SW480 (cell line): Measurements from ENCODE around the gene PAM.
"Not testable (repeated sequence)": the region's sequence is repeated elsewhere in the genome, so short reads cannot be mapped to it uniquely, and the experiment has no call there.

Experiments used
- DNase-seq: peaks from one replicate; pipeline ENCODE4 v3.0.0-alpha.2; 2016; ENCODE audit warnings: low spot score

PAM gene

GRCh38 chr5:103003872-103004271, 248.8 kb downstream of the PAM start:
- DNase-seq: no peak

GRCh38 chr5:103005276-103005675, 250.2 kb downstream of the PAM start:
- DNase-seq: no peak

- no peak for DNase-seq
Measured at GRCh38 chr5:103006921-103007320, 251.8 kb downstream of the PAM start.

GRCh38 chr5:103010168-103010567, 255.1 kb downstream of the PAM start:
- no peak for DNase-seq

GRCh38 chr5:103013933-103014552, 258.9 kb downstream of the PAM start:
- DNase-seq: no peak

- no peak for DNase-seq
Measured at GRCh38 chr5:103014983-103015382, 259.9 kb downstream of the PAM start.

- DNase-seq: no peak
Measured at GRCh38 chr5:103016167-103016566, 261.1 kb downstream of the PAM start.

GRCh38 chr5:103019804-103020203, 264.7 kb downstream of the PAM start:
- DNase-seq: no peak

- no peak for DNase-seq
Measured at GRCh38 chr5:103021314-103021713, 266.2 kb downstream of the PAM start.

- DNase-seq: no peak
Measured at GRCh38 chr5:103027267-103027666, 272.2 kb downstream of the PAM start.

GRCh38 chr5:103031607-103032006, 276.5 kb downstream of the PAM start:
- peak; percentile 11 for DNase-seq

- DNase-seq: no peak
Measured at GRCh38 chr5:103033696-103034095, 278.6 kb downstream of the PAM start.

GRCh38 chr5:103034662-103035392, 279.7 kb downstream of the PAM start:
- DNase-seq: no peak

GRCh38 chr5:103035701-103036100, 280.6 kb downstream of the PAM start:
- no peak for DNase-seq

GRCh38 chr5:103036601-103037000, 281.5 kb downstream of the PAM start:
- no peak for DNase-seq

GRCh38 chr5:103037673-103038455, 282.8 kb downstream of the PAM start:
- peak; percentile 37 for DNase-seq

- peak; percentile 79 for DNase-seq
Measured at GRCh38 chr5:103041071-103041676, 286.1 kb downstream of the PAM start.

- not testable (repeated sequence) for DNase-seq
Measured at GRCh38 chr5:103046706-103047105, 291.6 kb downstream of the PAM start.

GRCh38 chr5:103057208-103058130, 302.4 kb downstream of the PAM start:
- peak; percentile 9 for DNase-seq

GRCh38 chr5:103059525-103059924, 304.4 kb downstream of the PAM start:
- no peak for DNase-seq

GRCh38 chr5:103060424-103060954, 305.4 kb downstream of the PAM start:
- DNase-seq: peak; percentile 4
